GM06990 (cell line): ENCODE data around the gene EHMT1.
"Not testable (repeated sequence)": the region's sequence is repeated elsewhere in the genome, so short reads cannot be mapped to it uniquely, and the experiment has no call there.

ENCODE experiments used
- DNase-seq: peaks from one replicate; pipeline ENCODE4 v3.0.0-alpha.2; 2011; ENCODE audit not compliant: insufficient read length; ENCODE audit errors: extremely low read depth
- H3K27me3 ChIP-seq: replicated peaks from 2 replicates; pipeline ENCODE4 v1.6.0; 2011; ENCODE audit warnings: low read length; ENCODE audit not compliant: control insufficient read depth, insufficient read depth
- H3K36me3 ChIP-seq: 2 replicates; pipeline ENCODE4 v1.5.1; 2011; ENCODE audit warnings: low read length; ENCODE audit not compliant: control insufficient read depth, insufficient read depth
- H3K4me3 ChIP-seq: replicated peaks from 2 replicates; pipeline ENCODE4 v1.5.1; 2011; ENCODE audit warnings: low read depth, mild to moderate bottlenecking, control low read depth, low read length
- TF ChIP-seq, protein P1 (sequence below): IDR thresholded peaks from 2 replicates; pipeline ENCODE4 v1.5.1; 2011; ENCODE audit warnings: low read length, control low read depth, mild to moderate bottlenecking, inconsistent platforms; ENCODE audit not compliant: insufficient read depth, poor library complexity, severe bottlenecking

EHMT1 gene

DNA sequence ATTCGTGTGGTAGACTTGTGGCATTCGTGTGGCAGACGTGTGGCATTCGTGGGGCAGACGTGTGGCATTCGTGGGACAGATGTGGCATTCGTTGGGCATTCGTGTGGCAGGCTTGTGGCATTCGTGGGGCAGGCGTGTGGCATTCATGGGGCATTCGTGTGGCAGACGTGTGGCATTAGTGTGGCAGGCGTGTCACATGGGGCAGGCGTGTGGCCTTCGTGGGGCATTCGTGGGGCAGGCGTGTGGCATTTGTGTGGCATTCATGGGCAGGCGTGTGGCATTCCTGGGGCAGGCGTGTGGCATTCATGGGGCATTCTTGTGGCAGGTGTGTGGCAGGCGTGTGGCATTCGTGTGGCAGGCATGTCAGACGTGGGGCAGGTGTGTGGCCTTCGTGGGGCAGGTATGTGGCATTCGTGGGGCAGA is 106.0 kb downstream of the EHMT1 start:
- TF ChIP-seq, protein P1, sequence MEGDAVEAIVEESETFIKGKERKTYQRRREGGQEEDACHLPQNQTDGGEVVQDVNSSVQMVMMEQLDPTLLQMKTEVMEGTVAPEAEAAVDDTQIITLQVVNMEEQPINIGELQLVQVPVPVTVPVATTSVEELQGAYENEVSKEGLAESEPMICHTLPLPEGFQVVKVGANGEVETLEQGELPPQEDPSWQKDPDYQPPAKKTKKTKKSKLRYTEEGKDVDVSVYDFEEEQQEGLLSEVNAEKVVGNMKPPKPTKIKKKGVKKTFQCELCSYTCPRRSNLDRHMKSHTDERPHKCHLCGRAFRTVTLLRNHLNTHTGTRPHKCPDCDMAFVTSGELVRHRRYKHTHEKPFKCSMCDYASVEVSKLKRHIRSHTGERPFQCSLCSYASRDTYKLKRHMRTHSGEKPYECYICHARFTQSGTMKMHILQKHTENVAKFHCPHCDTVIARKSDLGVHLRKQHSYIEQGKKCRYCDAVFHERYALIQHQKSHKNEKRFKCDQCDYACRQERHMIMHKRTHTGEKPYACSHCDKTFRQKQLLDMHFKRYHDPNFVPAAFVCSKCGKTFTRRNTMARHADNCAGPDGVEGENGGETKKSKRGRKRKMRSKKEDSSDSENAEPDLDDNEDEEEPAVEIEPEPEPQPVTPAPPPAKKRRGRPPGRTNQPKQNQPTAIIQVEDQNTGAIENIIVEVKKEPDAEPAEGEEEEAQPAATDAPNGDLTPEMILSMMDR = no peak
- Histone ChIP-seq H3K36me3 (peaks cover 18% of the 10 kb centered on the region), H3K4me3 (no peak overlapping the region), H3K27me3 (no peaks in the 10 kb centered on the region)
- no peak for DNase-seq

- H3K36me3 ChIP-seq = peaks cover 20% of the 10 kb centered on the region
- no peaks in the 10 kb centered on the region for H3K27me3 ChIP-seq
- H3K4me3 ChIP-seq = no peak overlapping the region
- TF ChIP-seq, protein P1 = no peak
- DNase-seq = no peak
Observed at GRCh38 chr9:137725598-137725997, 106.8 kb downstream of the EHMT1 start.

DNA sequence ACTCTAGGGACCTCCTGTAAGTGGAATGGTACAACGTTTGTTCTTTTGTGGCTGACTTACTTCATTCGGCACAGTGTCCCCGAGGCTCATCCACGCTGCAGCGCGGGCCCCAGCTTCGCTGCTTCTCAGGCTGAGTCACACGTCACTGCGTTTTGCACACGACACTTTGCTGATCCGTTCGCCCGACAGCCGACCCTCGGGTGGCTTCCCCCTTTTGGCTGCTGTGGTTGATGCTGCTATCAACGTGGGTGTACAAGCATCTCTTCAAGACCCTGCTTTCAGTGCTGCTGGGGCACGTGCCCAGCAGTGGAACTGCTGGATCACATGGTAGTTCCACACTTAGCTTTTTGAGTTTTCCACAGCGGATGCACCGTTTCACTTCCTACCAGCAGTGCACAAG is 107.5 kb downstream of the EHMT1 start:
- not testable (repeated sequence) for DNase-seq, H3K4me3 ChIP-seq, H3K27me3 ChIP-seq
- H3K36me3 ChIP-seq = peaks cover 22% of the 10 kb centered on the region

GRCh38 chr9:137726764-137727163 is 108.0 kb downstream of the EHMT1 start:
- TF ChIP-seq, protein P1 = no peak
- DNase-seq = no peak
- Histone ChIP-seq H3K4me3 (no peak overlapping the region), H3K36me3 (peaks cover 27% of the 10 kb centered on the region), H3K27me3 (no peaks in the 10 kb centered on the region)

DNA sequence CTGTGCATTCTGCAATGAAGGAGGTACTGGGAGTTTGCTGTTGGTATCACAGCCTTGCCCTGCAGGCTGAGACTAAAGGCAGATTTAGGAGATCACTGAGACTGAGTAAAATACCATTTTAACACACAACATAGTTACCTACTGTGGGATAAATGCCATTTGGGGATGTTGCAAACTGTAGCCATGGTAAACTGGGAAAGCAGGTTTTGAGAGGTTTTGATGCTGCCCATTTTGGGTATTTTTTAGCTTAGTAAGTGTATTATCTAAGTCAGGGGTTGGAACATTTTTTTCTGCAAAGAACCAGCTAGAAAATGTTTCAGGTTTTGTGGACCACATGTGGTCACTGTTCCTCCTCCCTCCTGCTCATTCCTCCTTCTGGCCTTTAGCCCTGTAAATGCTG is 108.9 kb downstream of the EHMT1 start:
- DNase-seq = no peak
- TF ChIP-seq, protein P1 = no peak
- no peak overlapping the region for H3K4me3 ChIP-seq
- peaks cover 31% of the 10 kb centered on the region for H3K36me3 ChIP-seq
- H3K27me3 ChIP-seq = no peaks in the 10 kb centered on the region

GRCh38 chr9:137728444-137729311 is 109.9 kb downstream of the EHMT1 start:
- DNase-seq = no peak
- TF ChIP-seq, protein P1 = no peak
- Histone ChIP-seq H3K27me3 (no peaks in the 10 kb centered on the region), H3K36me3 (peaks cover 35% of the 10 kb centered on the region), H3K4me3 (no peak overlapping the region)
